ENCODE measurements around the gene GIMAP8. TPM values are rescaled to one million over a fixed set of nuclear protein-coding genes. Genes with fewer than 3 reads are reported as not detected.

The GIMAP8 gene
- polyA plus RNA-seq, 1 of the 3 experiments (the other 2 are of a cell fraction): not detected

GRCh38 chr7:150408393-150409299 lies 41.8 kb upstream of the GIMAP8 start:
- no peak for TF ChIP-seq RAD21 (IDR thresholded peaks at IDR 0.05; ENCODE audit: low read length)
- TF ChIP-seq NRF1 (IDR thresholded peaks at IDR 0.05; ENCODE audit: low read depth, low read length): no peak
- no peak for TF ChIP-seq ZBTB33 (IDR thresholded peaks at IDR 0.05; ENCODE audit: borderline replicate concordance, low read depth)
- TF ChIP-seq SIN3A (IDR thresholded peaks at IDR 0.05; ENCODE audit: borderline replicate concordance, low read depth, low read length): no peak
- no peak for TF ChIP-seq RFX5 (IDR thresholded peaks at IDR 0.05; ENCODE audit: low read length)
- H3K9me2 ChIP-seq: no peaks in the 10 kb centered on the region
- no peaks in the 10 kb centered on the region for H4K20me1 ChIP-seq (ENCODE audit: insufficient read depth)
- ChIA-PET POLR2A (interaction anchor here (1.5 to 3.2 kb wide), 2 partner anchors 39 to 85 kb away, joined by 3 to 19 read pairs; partner anchors contain the start of genes ACTR3C, LRRC61 and REPIN1), CTCF (interaction anchor here (1.0 to 2.8 kb wide), 5 partner anchors 9 to 85 kb away, joined by 3 to 19 read pairs (median 3); partner anchors contain the start of genes ACTR3C and LRRC61)
- no peak overlapping the region for H3K4me2 ChIP-seq
- no peaks in the 10 kb centered on the region for H3K27me3 ChIP-seq (ENCODE audit: insufficient read depth)
- no peaks in the 10 kb centered on the region for H3K9me3 ChIP-seq
- H3F3A ChIP-seq (replicated peaks; ENCODE audit: insufficient read depth): no peaks in the 10 kb centered on the region
- H3K79me2 ChIP-seq (ENCODE audit: insufficient read depth): no peaks in the 10 kb centered on the region
- no peak overlapping the region for H3K4me3 ChIP-seq (ENCODE audit: low read depth in 2 of 2, low read length in 1 of 2)
- no peak overlapping the region for H3K9ac ChIP-seq
- no peak overlapping the region for H3K27ac ChIP-seq (ENCODE audit: low read depth in 2 of 2, low read length in 1 of 2)
- peaks cover 0 to 6% of the 10 kb centered on the region in 2 experiments for H3K36me3 ChIP-seq (replicated peaks in 1 of 2; ENCODE audit: control insufficient read depth in 1 of 2, insufficient read depth in 2 of 2, low read length in 1 of 2)
- WGBS (ENCODE audit: low lambda C conversion rate): 96% methylated on average over 21 of the region's 22 CpGs
- H2AFZ ChIP-seq (ENCODE audit: low read depth): no peak overlapping the region
- no peak for DNase-seq
- H3K4me1 ChIP-seq (ENCODE audit: control insufficient read depth in 1 of 2, insufficient read depth in 2 of 2, low read depth in 1 of 2, low read length in 1 of 2): peaks cover 0 to 21% of the 10 kb centered on the region in 2 experiments; a peak in 2 of 4 replicates

- Histone ChIP-seq H3K36me3 (replicated peaks in 1 of 2; ENCODE audit: control insufficient read depth in 1 of 2, insufficient read depth in 2 of 2, low read length in 1 of 2) (peaks cover 0 to 6% of the 10 kb centered on the region in 2 experiments), H3K27ac (ENCODE audit: low read depth in 2 of 2, low read length in 1 of 2) (no peak overlapping the region), H2AFZ (ENCODE audit: low read depth) (no peak overlapping the region), H3F3A (replicated peaks; ENCODE audit: insufficient read depth) (no peaks in the 10 kb centered on the region), H3K9me2 (no peaks in the 10 kb centered on the region), H3K4me1 (ENCODE audit: control insufficient read depth in 1 of 2, insufficient read depth in 2 of 2, low read depth in 1 of 2, low read length in 1 of 2) (peaks cover 0 to 13% of the 10 kb centered on the region in 2 experiments; a peak in 2 of 4 replicates), H3K27me3 (ENCODE audit: insufficient read depth) (no peaks in the 10 kb centered on the region), H4K20me1 (ENCODE audit: insufficient read depth) (no peaks in the 10 kb centered on the region), H3K9ac (no peak overlapping the region), H3K4me3 (ENCODE audit: low read depth in 2 of 2, low read length in 1 of 2) (no peak overlapping the region), H3K4me2 (no peak overlapping the region), H3K79me2 (ENCODE audit: insufficient read depth) (no peaks in the 10 kb centered on the region), H3K9me3 (no peaks in the 10 kb centered on the region)
- CTCF ChIA-PET: interaction anchor here (1.1 to 2.8 kb wide), 4 partner anchors 10 to 86 kb away, joined by 3 to 19 read pairs (median 4); partner anchors contain the start of genes ACTR3C and LRRC61
- POLR2A ChIA-PET: interaction anchor here (0.9 to 1.5 kb wide), 2 partner anchors 18 to 86 kb away, joined by 3 read pairs; partner anchors contain the start of genes ACTR3C and LRRC61
- DNase-seq: no peak
- 76% methylated on average over 8 of the region's 10 CpGs for WGBS (ENCODE audit: low lambda C conversion rate)
- TF ChIP-seq POLR2AphosphoS5 (IDR thresholded peaks at IDR 0.05; ENCODE audit: low read depth, low read length) (no peak), REST (IDR thresholded peaks at IDR 0.05; ENCODE audit: low read depth, low read length) (no peak), MXI1 (IDR thresholded peaks at IDR 0.05; ENCODE audit: low read depth, low read length) (no peak), CHD2 (IDR thresholded peaks at IDR 0.05; ENCODE audit: low read length, partially characterized antibody) (no peak), RXRA (IDR thresholded peaks at IDR 0.05; ENCODE audit: borderline replicate concordance, low read depth) (no peak), TEAD4 (IDR thresholded peaks at IDR 0.05; ENCODE audit: borderline replicate concordance, insufficient read depth) (no peak), RCOR1 (IDR thresholded peaks at IDR 0.05; ENCODE audit: low read length) (no peak), PBX3 (IDR thresholded peaks at IDR 0.05) (no peak), ZBTB33 (IDR thresholded peaks at IDR 0.05; ENCODE audit: borderline replicate concordance, low read depth) (no peak)
These were observed 41.0 kb upstream of the GIMAP8 start for GRCh38 chr7:150409300-150410030.
